Ovary (tissue), 9 donors: ENCODE measurements around the gene ROR2. TPM values are rescaled to one million over a fixed set of nuclear protein-coding genes. Genes with fewer than 3 reads are reported as not detected.

Experiments used
- DNase-seq, 5 donors: peaks; one replicate each; pipeline ENCODE4 v3.0.0-alpha.2; 2019 to 2020
- H3K27ac ChIP-seq, 2 donors: fragments of 200-600 bp; one replicate each; pipeline versions ENCODE4 v1.5.1 to v1.8.0; 2019 to 2022
- H3K27me3 ChIP-seq: fragments of 200-600 bp; one replicate; pipeline ENCODE4 v1.8.0; 2022
- H3K36me3 ChIP-seq: fragments of 200-600 bp; sonication (generic); one replicate; pipeline ENCODE4 v1.5.1; 2019
- H3K4me1 ChIP-seq: one replicate; pipeline ENCODE4 v1.8.1; 2013; ENCODE audit warnings: mild to moderate bottlenecking, moderate library complexity; ENCODE audit not compliant: insufficient read depth
- H3K4me3 ChIP-seq: fragments of 200-600 bp; sonication (generic); one replicate; pipeline ENCODE4 v1.5.1; 2017
- H3K9me3 ChIP-seq, 2 donors: fragments of 200-600 bp in 1 of 2; sonication (generic) in 1 of 2; one replicate each; pipeline versions ENCODE4 v1.5.1 to v1.8.1; 2013 to 2019; ENCODE audit warnings: mild to moderate bottlenecking in 1 of 2, moderate library complexity in 1 of 2
- EP300 ChIP-seq: sonication (generic); formaldehyde crosslinking; IDR thresholded peaks from one replicate; pipeline ENCODE4 v1.6.1; 2017; ENCODE audit warnings: antibody characterized with exemption
- POLR2A ChIP-seq: fragments of 450-650 bp; IDR thresholded peaks from one replicate; pipeline ENCODE4 v1.6.1; 2017; ENCODE audit warnings: antibody characterized with exemption, mild to moderate bottlenecking, moderate library complexity
- WGBS, 3 donors: extraction: QIAGEN DNeasy Blood & Tissue Kit in 1 of 3; methylation state at CpG; one replicate each; pipeline versions ENCODE4 v1.1.5 to v1.1.7; 2013 to 2017; 5-methylcytosine and 5-hydroxymethylcytosine counted together
- intact Hi-C, 4 donors: fragments of 100-400 bp; cut with DNase I; formaldehyde crosslinking; loops; one replicate each; pipeline versions ENCODE4 v1.11.0 to v1.15.1; 2022 to 2023
- polyA plus RNA-seq, 2 donors: library from polyadenylated mRNA; stranded (reverse); fragments of 200-250 nt in 1 of 2; fragments of 350-450 nt in 1 of 2; fragmentation: Illumina TruSeq in 1 of 2; extraction: RNeasy Lipid Tissue Mini Kit (QIAGEN cat#74804) in 1 of 2; gene quantifications; one replicate each; pipeline ENCODE4 v1.2.3, GENCODE V29; 2013 to 2014
- total RNA-seq, 7 donors: library from RNA; depleted of rRNA in 2 of 7; stranded (reverse); fragments of >200 nt in 2 of 7; fragmentation: NEBNext Ultra II Directional in 3 of 7; extraction: Animal tissue kit (Norgen Biotek cat#: 25700) in 3 of 7; gene quantifications; one replicate each; pipeline versions ENCODE4 v1.1.0 to v1.2.4, GENCODE V29; 2016 to 2023
- TF ChIP-seq, protein P1 (sequence below), 3 donors: fragments of 450-650 bp in 2 of 3; fragments of 200-600 bp in 1 of 3; IDR thresholded peaks; one replicate each; pipeline versions ENCODE4 v1.5.1 to v1.8.0; 2016 to 2022; ENCODE audit warnings: antibody characterized with exemption in 3 of 3, mild to moderate bottlenecking in 1 of 3
- donor health status: DM: no; HTN: no; CAD: no; lungs with moderate emphysema.
- donor health status: DM: no; HTN: no; CAD: no.
- donor health status: Bipolar disorder and iron deficiency.
- donor health status: DM: yes; HTN: yes; CAD: no.
- donor health status: DM: no; HTN: no; CAD: no.
- donor health status: DM: yes; HTN: yes; CAD: no.

Gene ROR2
- total and polyA plus RNA-seq, 9 donors = 11.4 to 35.5 (median 27.7) TPM

DNA sequence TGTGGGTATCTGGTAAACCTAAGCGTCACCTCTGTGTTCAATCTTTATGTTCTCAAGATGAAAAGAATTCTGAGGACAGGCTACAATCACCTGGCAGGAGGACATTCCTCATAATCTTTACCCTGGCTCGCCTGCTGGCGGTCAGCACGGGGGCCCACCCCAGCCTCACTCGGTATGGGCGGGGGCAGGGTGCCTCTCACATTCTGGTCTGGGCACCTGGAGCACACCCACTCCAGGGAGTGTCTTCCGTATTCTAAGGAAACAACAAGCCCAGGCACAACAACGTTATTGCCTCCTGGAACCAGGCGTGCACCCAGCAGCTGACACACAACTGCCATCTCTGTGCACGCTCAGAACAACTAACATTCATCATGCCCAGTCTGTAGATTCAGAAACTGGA is 179.8 kb downstream of the ROR2 start:
- DNase-seq = no peak
- no peak overlapping the region for H3K4me3 ChIP-seq
- no peak overlapping the region for H3K27ac ChIP-seq
- intact Hi-C loops = loop anchor here in 3 of 4 donors (5.0 to 10.0 kb wide), 3 partner anchors 175 to 182 kb away; partner anchors contain the start of gene ROR2 (in 1 of the 3)
- 78 to 84% (median 82%) methylated on average over 10 of the region's 10 CpGs for WGBS, 3 donors
- H3K27me3 ChIP-seq = no peaks in the 10 kb centered on the region
- no peaks in the 10 kb centered on the region for H3K36me3 ChIP-seq
- H3K4me1 ChIP-seq = peaks cover under 1% of the 10 kb centered on the region
- H3K9me3 ChIP-seq = no peaks in the 10 kb centered on the region
- no peak for TF ChIP-seq POLR2A
- TF ChIP-seq, protein P1, sequence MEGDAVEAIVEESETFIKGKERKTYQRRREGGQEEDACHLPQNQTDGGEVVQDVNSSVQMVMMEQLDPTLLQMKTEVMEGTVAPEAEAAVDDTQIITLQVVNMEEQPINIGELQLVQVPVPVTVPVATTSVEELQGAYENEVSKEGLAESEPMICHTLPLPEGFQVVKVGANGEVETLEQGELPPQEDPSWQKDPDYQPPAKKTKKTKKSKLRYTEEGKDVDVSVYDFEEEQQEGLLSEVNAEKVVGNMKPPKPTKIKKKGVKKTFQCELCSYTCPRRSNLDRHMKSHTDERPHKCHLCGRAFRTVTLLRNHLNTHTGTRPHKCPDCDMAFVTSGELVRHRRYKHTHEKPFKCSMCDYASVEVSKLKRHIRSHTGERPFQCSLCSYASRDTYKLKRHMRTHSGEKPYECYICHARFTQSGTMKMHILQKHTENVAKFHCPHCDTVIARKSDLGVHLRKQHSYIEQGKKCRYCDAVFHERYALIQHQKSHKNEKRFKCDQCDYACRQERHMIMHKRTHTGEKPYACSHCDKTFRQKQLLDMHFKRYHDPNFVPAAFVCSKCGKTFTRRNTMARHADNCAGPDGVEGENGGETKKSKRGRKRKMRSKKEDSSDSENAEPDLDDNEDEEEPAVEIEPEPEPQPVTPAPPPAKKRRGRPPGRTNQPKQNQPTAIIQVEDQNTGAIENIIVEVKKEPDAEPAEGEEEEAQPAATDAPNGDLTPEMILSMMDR (IDR thresholded peaks at IDR 0.05) = no peak
- TF ChIP-seq EP300 = no peak

DNA sequence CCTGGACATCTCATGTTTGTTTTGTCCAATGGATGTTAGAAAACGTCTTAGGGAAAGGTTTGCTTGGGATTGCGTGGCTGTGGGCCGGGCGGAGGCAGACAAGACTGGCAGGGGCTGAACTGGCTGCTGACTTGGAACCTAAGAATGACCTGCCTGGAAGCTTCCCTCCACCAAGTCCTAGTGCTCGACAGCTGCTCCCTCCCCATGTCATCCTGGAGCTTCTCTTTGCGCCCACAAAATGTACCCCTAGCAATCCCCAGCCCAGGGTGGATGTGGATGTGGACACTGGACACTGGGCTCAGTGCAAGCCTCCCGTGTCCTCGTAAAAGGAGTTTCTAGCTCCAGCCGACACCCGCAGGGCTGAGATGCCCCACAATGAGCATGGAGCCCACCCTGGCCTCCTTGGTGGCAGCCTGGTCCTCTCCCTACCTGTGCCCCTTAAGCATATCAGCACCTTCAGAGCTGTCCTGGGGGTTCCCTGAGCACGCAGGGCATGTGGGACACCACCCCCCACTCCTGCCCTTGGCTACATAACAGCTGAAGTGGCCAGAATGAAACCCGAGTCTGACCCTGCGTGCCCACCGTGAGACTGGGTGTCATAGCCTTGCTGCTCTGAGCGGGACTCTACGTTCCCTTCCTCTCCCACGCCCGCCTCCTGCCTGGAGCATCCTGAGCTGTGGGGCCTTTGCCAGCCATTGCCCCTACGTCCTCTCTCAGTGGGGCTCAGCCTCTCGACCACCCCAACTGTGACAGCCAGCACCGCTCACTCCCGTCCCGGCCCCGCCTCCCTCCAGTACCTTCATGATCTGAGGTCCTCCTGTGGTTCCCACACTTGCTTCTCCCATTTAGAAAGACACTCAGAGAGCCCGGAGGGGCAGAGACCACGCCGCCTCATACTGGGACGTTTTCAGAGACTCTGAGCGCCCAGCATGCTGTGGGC is 180.8 kb downstream of the ROR2 start:
- intact Hi-C loops = no loop called here
- Histone ChIP-seq H3K27me3 (no peaks in the 10 kb centered on the region), H3K4me3 (no peak overlapping the region), H3K36me3 (no peaks in the 10 kb centered on the region), H3K27ac (no peak overlapping the region), H3K9me3 (no peaks in the 10 kb centered on the region), H3K4me1 (no peaks in the 10 kb centered on the region)
- 92 to 94% (median 94%) methylated on average over 29 of the region's 29 CpGs for WGBS, 3 donors
- no peak for DNase-seq
- TF ChIP-seq, protein P1 (IDR thresholded peaks at IDR 0.05) = no peak
- TF ChIP-seq POLR2A = no peak
- no peak for TF ChIP-seq EP300

DNA sequence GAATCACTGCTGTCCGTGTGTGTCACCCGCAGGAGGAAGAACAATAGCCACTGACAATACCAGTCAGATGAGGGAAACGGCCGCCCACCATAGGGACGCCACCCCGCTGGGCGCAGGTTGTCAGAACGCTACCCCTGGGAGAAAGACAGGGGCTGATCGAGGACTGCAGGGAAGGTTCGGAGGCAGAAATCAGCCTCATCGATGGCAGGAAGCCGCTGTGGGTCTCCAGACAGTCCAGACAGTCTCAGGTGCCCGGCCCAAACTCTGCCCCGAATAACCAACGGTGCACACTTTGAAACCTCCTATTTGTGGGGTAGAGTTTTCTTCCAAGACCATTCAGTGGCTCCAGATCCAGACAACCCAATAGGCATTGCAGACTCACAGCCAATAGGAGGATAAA is 181.5 kb downstream of the ROR2 start:
- H3K4me3 ChIP-seq = no peak overlapping the region
- H3K27ac ChIP-seq = no peak overlapping the region
- no peaks in the 10 kb centered on the region for H3K4me1 ChIP-seq
- no peaks in the 10 kb centered on the region for H3K9me3 ChIP-seq
- no peak for DNase-seq
- 89 to 97% (median 94%) methylated on average over 15 of the region's 15 CpGs for WGBS, 3 donors
- TF ChIP-seq, protein P1 (IDR thresholded peaks at IDR 0.05) = no peak
- TF ChIP-seq POLR2A = no peak
- TF ChIP-seq EP300 = no peak
- no peaks in the 10 kb centered on the region for H3K36me3 ChIP-seq
- no peaks in the 10 kb centered on the region for H3K27me3 ChIP-seq
- intact Hi-C loops = no loop called here

DNA sequence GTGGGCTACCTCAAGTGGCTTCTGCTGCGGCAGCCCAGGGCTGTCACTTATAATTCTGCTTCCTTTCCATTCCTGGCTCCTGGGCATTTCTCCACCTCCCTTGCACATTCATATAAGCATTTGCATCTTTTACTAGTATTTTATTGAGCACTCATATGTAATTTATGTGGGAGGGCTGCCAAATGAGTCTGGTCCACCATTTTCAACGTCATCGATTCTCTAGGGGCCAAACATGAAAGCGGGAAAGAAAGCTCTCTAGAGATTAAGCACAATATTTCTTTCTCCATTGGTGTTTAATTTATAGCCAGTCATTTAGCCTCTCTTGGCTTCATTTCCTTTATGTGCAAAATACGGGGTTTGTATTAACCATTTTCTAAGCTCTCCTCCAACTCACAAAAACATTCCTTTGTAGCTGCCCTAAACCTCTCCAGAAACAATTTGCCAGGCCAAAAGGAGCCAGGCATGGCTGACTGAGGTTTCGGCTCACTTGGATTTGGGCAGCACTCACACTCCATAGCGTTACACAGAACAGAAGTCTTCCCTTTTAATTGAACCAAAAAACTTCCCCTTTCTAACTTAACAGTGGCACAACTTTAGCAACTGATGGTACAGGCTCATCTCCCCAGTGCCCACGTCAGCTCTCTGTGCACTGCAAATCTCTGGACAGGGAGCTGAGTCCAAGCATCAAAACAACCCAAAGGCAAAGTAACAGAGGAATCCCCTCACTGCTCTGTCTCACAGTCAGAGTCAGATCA is 183.5 kb downstream of the ROR2 start:
- H3K4me3 ChIP-seq = no peak overlapping the region
- H3K27me3 ChIP-seq = no peaks in the 10 kb centered on the region
- H3K9me3 ChIP-seq = no peaks in the 10 kb centered on the region
- H3K27ac ChIP-seq = no peak overlapping the region
- DNase-seq = no peak
- whole genome bisulfite sequencing, 3 donors = 59 to 79% (median 75%) methylated on average over 8 of the region's 8 CpGs
- intact Hi-C loops = no loop called here
- H3K4me1 ChIP-seq = no peaks in the 10 kb centered on the region
- no peak for TF ChIP-seq POLR2A
- TF ChIP-seq, protein P1 (IDR thresholded peaks at IDR 0.05) = no peak
- TF ChIP-seq EP300 = no peak
- no peaks in the 10 kb centered on the region for H3K36me3 ChIP-seq
